ENCODE results near the gene NCOA7.

NCOA7 gene, protein sequence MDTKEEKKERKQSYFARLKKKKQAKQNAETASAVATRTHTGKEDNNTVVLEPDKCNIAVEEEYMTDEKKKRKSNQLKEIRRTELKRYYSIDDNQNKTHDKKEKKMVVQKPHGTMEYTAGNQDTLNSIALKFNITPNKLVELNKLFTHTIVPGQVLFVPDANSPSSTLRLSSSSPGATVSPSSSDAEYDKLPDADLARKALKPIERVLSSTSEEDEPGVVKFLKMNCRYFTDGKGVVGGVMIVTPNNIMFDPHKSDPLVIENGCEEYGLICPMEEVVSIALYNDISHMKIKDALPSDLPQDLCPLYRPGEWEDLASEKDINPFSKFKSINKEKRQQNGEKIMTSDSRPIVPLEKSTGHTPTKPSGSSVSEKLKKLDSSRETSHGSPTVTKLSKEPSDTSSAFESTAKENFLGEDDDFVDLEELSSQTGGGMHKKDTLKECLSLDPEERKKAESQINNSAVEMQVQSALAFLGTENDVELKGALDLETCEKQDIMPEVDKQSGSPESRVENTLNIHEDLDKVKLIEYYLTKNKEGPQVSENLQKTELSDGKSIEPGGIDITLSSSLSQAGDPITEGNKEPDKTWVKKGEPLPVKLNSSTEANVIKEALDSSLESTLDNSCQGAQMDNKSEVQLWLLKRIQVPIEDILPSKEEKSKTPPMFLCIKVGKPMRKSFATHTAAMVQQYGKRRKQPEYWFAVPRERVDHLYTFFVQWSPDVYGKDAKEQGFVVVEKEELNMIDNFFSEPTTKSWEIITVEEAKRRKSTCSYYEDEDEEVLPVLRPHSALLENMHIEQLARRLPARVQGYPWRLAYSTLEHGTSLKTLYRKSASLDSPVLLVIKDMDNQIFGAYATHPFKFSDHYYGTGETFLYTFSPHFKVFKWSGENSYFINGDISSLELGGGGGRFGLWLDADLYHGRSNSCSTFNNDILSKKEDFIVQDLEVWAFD

DNA sequence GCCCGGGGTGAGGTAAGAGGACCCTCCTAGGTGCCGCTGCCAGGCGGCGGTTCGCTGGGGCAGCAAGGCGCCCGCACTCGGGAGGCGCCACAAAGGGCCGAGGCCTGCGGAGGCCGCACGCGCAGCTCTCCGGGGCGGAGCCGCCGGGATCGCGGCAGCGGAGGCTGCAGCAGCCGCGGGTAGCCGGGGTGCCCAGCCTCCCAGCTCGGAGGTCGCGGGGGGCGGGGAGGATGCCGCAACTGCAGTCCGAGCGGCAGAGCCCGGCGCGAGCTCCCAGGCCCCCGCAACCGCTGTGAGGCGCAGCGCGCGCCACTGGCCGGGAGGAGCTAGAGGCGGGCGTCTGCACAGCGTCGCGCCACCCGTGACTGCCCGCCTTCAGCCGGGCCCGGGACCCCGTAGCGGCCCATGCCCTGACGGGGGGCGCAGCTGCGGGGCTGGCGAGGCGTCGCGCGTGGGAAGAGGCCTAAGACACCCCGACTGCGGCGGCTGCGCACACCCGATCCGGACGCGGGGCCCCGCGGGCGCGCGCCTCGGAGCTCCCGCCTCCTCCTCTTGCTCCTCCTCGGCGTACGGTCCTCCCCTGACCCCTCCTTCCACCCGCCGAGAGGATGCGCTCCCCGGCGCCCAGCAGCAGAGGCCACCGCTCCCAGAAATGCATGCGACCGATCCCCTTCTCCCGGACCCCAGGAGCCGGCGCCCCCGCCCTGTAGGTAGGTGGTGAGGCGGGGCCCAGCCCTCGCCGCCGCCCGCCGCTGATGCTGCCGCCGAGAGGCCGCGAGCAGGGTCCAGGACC, at the start of gene NCOA7:
NCOA7 (plus strand) TSS at position 603 of the 793 bp plus-strand sequence. CDS start 24,395 bp downstream, outside the sequence.
- peak; percentile 86 for DNase-seq

DNA sequence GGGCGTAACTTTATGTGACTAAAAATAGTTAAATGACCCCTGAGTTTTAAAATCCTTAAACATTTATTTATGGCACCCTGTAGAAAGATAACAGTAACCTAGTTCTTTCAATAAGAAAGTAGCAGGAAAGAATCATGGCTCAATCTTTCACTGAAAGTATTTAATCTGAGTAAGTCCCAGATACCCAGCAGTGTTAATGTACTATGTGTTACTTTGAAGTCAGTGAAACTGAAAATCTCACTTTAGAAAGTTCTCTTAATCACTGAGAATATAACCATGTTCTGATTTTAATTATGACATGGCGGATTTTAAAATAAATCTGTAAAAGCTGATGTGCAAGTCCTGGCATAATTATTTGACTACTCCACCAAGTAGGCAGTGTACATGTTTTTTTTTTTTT, 49.4 kb upstream of the NCOA7 start:
- DNase-seq: no peak

DNA sequence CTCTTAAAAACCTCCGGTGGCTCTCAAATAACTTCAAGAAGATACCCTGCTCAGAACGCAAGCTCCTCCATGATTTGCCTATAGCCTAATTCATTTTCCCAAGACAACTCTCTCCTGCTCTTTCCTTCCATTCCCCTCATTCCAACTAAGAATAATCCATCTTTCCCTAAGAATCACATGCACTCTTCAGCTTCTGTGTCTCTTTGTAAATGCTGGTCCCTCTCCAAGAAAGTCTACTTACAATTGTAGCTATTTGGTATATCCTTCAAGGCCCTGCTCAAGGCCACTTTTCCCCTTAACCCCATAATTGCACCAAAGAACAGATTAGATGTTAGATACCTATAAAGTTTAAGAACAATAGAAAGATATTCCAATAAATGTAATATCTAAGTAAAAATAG, 48.7 kb upstream of the NCOA7 start:
- no peak for DNase-seq

DNA sequence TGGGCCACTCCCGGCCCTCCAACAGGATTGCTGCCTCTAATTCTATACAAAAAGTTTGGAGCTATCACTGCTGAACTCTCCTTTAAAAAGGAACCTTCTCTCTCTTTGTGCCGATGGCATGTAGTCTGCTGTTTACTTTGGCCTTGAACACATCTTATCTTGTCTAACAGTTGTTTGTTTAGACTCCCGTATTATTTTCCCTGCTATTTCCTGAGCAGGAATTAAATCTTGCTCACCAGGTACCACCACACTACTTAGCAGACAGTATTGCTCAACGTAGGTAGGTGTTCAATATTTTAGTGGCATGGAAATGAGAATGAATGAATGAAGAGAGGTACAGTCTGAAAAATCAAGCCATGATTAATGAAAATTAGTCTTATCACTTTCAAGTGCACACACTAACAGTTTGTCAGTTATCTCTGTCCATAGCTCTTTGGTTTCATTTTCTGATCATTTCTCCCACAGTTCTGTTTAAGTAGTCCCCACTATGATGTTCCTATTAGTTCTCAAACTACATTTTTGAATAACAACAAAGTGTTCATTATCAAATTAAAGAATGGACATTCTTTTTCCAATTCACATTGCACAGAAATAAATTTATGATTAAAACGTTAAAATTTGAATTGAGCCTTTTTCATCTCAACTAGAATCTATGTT, 48.2 kb upstream of the NCOA7 start:
- DNase-seq: no peak

DNA sequence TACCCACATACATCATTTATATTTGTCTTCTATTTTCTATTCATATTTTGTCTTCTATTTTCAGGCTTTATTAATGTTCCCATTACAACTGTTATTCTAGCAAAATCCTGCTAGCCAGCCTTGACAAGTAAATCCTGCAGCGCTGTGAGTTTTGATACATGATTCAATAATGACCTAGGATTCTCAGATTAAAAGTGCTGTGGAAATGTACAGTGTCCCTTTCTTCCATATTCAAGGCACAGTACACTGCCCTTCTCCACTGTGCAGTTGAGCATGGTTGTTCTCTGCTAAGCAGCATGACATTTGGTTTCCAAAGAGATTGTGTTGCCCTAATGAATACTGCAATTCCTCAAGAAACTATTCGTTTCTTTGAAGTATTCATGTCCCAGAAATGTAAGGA, 47.2 kb upstream of the NCOA7 start:
- DNase-seq: peak; percentile 50

DNA sequence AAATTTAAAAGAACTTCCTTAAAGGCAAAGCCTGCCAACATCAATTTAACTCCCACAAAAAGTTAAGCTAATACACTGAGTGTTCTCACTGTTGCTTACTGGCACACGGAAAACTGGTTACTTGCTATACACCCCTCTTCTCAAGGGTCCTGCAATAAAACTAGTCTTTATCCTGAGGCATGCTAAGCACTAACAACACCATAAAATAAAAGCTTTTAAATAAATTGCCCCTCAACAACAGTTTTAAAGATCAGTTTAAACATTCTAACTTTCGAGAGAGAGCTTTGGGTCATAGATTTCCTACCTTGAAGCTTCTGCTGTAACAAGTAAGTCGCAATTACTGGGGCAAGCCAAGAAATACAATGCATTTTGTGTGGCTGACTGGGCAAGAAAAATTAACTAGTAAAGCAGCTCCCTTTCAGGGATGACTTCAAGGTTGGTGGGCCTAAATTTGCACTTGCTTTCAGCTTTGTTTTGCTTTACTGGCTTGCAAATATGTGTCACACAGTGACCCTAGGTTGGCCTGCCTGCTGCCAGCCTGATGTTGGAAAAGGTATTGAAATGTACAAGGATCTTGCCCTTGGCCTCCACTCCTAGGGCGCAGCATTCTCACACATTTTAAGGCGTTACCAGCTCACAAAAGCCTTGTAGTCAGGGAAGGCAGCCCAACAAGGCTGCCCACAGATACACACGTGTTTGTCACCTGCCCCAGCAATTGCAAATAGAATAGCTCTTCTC, 45.3 kb upstream of the NCOA7 start:
- DNase-seq: peak; percentile 59

DNA sequence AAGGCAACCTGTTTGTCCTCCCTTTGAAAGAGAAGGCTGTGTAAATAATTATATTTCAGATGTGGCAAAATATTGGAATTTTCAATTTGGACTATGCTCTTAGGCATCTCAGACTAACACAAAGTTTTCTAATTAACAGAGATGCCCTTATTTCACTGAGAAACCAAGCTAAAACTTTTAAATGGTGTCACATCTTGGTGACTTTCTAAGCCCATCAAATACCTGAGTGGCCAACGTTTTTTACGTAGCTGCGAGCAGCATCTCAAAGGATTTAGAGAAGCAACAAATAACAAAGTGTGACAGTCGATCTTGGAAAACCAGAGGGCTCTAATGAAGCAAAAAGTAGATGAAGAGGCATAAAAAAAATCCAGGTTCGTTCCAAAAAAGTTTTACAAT, 44.7 kb upstream of the NCOA7 start:
- no peak for DNase-seq

DNA sequence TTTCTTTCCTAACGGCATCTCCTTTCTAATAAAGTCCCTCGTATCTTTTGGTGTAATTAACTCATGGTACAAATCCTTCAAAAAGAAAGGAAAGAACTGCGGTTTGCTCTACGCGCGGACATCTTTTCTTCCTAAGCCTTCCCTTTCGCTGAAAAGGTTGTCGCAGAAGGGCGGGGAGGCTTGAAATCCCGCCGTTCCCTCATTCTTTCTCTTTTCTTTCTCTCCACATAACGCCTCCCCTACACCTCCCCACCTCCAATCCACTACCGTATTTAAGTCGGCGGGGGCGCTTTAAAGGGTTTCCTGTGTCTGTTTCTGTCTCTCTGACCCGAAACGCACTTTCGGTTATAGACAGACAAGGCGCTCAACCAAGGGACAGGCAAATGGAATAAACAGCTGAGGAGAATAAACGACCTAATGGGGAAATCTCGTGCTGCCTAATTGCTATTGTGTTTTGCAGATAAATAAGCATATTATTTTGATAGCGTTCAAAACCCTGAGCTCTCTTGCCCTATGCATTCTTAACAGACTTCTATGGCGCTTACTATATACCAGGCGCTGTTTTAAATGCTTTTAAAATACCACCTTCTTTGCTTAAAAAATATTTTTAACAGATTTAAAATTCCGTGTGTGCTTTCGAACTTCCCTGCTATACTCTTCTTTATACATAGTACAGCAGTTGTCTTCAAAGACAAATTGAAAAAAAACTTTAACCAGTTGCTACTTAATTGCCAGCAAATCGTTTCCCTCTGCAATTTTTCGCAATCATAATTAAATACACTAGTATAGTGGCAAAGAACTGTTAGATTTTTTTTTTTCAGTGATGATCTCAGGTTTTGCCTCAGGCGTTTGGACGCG, 43.8 kb upstream of the NCOA7 start:
- peak; percentile 84 for DNase-seq

DNA sequence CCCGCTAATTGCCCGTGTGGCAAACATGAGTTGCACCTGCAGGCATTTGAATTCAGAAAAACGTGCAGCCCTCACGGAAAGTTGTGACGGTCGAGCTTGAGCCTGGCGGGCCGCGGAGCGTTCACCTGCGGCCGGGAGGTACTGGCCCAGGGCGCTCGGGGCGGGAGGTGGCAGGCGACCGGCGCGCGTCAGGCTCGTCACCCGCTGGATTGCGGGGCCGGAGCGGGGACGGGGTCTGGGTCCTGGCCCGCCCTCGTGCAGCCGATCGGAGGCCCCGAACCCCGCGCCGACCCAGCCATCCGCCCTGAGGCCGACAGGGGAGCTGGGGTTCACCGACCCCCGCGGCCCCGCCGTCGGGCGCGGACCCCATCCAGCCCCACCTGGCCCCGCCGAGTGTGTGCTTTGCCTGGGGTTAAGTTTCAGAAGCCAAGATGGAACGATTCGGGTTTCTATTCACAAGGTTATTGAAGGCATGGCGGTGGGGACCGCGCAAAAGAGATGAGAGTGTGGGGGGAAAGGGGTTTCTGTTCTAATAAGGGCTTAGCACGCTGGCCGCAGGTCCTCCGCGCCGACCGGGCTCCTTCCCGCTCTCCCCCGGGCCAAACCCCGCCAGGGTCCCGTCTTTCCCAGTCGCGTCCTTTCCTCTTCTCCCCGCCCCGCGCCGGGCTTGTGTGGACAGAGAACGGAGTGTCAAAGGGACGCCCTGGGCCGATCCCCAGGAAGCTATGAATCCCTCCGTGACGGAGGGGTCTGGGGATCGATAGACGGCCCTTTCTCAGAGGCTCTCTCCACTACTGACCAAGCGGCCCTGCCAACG, 43.0 kb upstream of the NCOA7 start:
- DNase-seq: peak; percentile 72

DNA sequence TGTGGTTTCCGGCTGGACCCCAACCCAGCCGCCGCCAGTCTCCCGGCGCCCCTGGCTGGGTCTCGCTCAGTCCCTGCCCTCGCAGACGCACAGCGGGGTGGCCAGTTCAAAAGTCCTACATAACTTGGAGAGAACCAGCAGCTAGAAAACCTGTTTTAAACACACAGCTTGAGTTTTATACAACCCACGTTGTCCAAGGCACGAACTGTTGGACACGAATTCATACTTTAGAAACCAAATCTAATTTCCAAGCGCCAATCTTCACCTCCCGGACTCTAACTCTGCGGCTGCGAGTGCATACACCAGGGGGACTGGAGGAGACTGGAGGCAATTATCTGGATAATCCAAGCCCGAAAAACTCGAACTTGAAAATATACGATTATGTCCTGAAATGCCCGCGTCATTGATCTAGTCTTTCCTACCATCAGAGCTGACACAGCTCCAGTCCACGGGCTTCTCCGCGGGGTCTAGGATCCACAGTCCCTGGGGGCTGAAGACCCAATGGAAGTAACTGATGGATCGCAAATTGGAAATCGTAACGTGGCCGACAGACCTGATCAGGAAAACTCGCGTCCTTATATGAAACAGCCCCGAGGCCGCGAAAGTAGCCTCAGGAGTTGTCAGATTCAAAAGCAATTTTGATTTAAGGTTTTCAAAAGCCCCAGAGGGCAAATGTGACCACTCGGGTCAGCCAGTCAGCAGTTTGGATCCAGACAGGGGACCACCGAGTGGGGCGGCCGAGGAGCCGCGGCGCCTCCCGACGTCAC, 42.2 kb upstream of the NCOA7 start:
- DNase-seq: peak; percentile 72

DNA sequence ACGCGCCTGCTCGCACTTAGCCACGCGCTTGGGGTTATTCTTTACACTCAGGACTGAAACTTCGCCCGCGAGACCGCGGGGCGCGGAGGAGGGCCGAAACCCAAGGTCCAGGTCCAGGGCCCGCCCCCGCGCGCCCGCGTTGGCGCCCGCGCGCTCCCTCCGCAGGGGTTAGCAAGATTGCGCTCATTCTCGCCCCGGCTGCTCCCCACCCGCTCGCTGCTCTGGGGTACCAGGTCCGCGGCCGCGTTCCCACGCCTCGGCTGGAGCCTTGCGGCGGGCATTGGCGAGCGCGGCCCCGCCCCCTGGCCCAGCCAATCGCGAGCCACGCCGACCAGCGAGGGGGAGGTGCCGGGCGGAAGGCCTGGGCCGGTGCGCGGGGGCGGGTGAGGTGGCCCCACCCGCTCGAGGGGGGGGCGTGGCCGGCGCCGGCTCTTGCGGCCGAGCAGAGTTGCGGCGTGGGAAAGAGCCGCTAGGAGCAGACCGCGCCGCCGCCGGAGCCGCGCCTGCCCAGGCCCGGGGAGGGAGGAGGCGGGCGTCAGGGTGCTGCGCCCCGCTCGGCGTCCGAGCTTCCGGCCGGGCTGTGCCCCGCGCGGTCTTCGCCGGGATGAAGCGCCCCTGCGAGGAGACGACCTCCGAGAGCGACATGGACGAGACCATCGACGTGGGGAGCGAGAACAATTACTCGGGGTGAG, 41.4 kb upstream of the NCOA7 start, which contains the start of gene HEY2:
HEY2 (plus strand) TSS at position 460 of the 692 bp plus-strand sequence; CDS start at position 605, 145 bp downstream.
- peak; percentile 97 for DNase-seq

DNA sequence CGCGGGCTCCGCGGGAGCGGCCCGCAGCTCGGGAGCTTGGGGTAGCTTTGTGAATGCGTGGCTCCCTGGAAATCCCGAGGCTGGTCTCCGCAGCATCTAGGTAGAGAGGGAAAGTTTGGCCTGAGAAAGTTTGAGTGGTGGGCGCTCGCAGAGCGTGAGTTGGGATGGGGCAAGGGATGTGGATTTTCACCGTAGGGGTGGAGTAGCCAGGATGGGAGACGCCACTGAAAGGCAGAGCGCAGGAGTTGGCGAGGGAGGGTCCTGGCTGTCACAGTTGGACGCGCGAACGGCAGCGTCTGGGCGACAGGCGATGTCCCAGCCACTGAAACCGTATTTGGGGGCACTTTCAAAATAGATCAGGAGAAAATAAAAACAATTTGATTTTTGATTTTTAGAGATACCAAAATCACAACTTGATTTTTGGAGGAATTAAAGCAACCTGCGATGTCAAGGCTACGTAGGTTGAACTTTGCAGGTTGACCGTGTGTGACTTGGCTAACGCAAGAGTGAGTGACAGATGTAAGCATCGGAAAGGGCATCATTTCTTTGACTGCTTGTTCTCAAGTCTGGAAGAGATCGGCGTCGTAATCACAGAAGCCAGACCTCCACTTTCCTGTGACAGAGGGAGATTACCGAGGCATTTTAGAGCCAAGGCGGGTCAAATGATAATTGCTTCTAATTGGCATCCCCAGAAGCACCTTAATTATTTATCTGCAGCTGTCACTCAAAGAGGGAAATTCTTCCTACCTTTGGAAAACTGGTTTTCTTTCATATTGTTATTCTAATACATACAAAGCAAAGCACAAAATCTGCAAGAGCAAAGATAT, 40.7 kb upstream of the NCOA7 start:
- peak; percentile 60 for DNase-seq

DNA sequence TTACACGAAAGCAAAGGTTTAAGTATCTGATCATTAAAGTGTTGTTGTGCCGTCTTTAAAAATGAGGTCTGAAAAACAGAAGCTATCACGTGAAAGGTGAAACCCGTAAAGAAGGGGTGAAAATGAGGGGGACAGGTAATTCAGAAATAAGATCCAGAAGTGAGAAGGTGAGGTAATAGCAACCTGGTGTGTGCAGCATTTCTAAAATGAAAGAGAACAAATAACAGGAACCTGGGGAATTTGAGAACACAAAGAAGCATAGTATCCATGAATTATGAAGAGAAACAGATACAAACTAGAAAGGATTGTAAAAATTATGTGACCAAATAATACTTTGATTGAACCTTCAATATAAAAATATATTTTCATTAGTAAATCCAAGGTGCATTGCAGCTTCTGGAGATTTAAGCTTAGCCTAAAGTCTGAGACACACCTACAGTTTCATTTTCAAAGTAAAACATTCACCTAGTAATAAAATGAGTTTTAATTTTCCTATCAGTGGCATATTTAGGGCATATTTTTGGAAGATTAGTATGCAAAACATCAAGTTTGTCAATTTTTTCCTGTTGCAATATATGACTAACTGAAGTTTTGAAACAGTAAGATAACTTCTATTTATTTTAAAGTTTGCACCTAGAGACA, 39.9 kb upstream of the NCOA7 start:
- no peak for DNase-seq

DNA sequence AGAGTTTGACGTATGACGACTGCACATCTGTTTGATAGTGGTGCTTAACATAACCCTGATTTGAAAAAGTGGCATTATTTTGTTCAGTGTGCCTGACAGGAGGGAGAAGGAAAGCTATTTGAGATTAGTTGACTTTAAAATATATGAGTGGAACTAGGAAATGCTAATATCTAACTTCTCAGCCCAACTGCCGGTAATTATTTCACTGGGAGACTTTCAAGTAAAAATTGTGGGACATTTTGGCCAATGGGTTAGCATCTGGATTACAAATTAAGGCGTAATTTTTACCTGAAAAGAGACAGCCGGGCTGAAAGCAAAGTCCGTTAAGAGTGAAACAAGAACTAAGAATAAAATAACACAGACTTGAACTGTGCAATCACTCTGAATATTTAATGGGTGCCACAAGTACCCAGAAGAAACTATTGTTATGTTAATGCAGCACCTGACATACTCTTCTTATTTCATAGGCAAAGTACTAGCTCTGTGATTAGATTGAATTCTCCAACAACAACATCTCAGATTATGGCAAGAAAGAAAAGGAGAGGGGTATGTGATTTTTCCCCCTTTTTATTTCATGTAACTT, 39.3 kb upstream of the NCOA7 start:
- no peak for DNase-seq

DNA sequence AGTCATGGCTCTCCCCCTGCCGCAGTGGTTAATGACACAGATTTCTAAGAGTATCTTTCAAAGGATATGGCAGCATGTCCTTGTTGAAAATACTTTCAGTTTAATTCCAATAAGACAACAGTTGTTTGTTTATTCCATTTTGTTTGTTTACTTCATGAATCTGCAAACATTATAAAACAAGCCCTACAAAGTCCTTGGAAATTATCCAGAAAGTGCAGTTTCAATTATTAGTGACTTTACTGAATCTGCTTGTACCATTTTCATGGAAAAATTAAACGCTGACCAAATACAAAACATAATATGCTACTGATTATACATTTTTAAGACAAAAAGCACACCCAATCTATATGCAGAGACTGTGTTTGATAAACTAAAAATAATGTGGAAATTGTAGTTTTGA, 38.0 kb upstream of the NCOA7 start:
- no peak for DNase-seq

DNA sequence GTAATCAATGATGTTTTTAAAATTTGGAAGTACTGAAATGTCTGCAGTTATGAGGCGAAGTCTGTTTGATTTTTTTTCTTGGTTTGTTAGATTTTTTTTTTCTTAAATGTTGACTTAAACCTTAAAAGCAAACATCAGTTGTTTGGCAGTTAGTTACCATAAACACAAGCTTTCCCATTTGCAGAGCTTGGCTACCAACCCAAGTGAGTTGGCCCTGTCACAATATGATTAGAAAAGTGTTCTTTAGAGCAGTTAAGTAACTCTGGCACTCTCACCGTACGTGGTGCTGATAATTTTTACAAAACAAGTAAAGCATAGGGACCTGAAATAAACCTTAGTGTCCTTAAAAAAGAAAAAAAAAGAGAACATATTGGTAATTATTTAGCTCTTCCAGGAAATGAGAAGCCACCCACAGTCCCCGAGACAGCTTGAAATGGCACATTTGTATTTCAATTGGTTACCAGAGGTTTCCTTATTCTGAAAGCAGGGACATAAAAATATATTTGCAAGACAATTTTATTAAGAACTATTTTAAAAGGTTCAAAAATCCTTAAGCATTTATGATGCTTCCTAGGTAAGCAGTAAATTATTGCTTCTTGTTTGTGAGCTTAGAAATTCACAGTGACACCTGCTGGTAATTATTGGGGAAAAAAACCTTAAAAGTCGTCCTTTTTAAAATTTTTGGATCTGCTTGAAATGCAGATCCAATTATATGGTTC, 37.4 kb upstream of the NCOA7 start:
- peak; percentile 62 for DNase-seq

Measured in midbrain (tissue), 1 donor.